ENCODE results near the gene CFAP251. TPM values are rescaled to one million over a fixed set of nuclear protein-coding genes. Genes with fewer than 3 reads are reported as not detected.

The CFAP251 gene
- total RNA-seq, 1 donor from 2014 or later = 4.7 TPM

GRCh38 chr12:121958541-121959240 is 40.3 kb downstream of the CFAP251 start:
- Mint-ChIP-seq H3K9me3 (ENCODE audit: unreplicated experiment) (no peaks in the 10 kb centered on the region), H3K27me3 (ENCODE audit: low read depth, unreplicated experiment) (peaks cover 5% of the 10 kb centered on the region), H3K27ac (ENCODE audit: unreplicated experiment) (no peak overlapping the region), H3K36me3 (ENCODE audit: low read depth, unreplicated experiment) (peaks cover 23% of the 10 kb centered on the region), H3K4me1 (ENCODE audit: low read depth, unreplicated experiment) (peaks cover 5% of the 10 kb centered on the region), H3K4me3 (ENCODE audit: unreplicated experiment) (no peak overlapping the region)
- no peak for TF ChIP-seq CTCF (IDR thresholded peaks at IDR 0.05; ENCODE audit: insufficient read depth, low read depth, low read length)
- TF ChIP-seq EZH2 (IDR thresholded peaks at IDR 0.05; ENCODE audit: insufficient read depth, low read length) = no peak
- no peaks in the 10 kb centered on the region for H3K27me3 ChIP-seq (ENCODE audit: insufficient read depth, low read length)
- H3K27ac ChIP-seq (ENCODE audit: low read depth, low read length) = no peak overlapping the region
- no peak overlapping the region for H2AFZ ChIP-seq (ENCODE audit: low read depth, low read length)
- FAIRE-seq (no peak), DNase-seq (ENCODE audit: low read depth) (peak; percentile 27)
- H3K9ac ChIP-seq (ENCODE audit: low read length) = no peak overlapping the region
- H3K9me3 ChIP-seq (ENCODE audit: insufficient read depth, low read depth, low read length) = no peaks in the 10 kb centered on the region
- peak overlapping the region; percentile 8 for H3K4me3 ChIP-seq (ENCODE audit: insufficient read depth, low read depth, low read length)
- no peaks in the 10 kb centered on the region for H3K36me3 ChIP-seq (ENCODE audit: insufficient read depth, low read length)
- H3K79me2 ChIP-seq (ENCODE audit: insufficient read depth, low read length) = no peaks in the 10 kb centered on the region
- H4K20me1 ChIP-seq (ENCODE audit: insufficient read depth, low read length) = no peaks in the 10 kb centered on the region
- H3K4me2 ChIP-seq (ENCODE audit: low read length) = peak overlapping the region; percentile 49
- H3K4me1 ChIP-seq (ENCODE audit: insufficient read depth, low read length) = no peaks in the 10 kb centered on the region

GRCh38 chr12:121960541-121960940 is 42.1 kb downstream of the CFAP251 start:
- peaks cover 5% of the 10 kb centered on the region for H3K27me3 Mint-ChIP-seq (ENCODE audit: low read depth, unreplicated experiment)
- FAIRE-seq = no peak
- Histone ChIP-seq H3K4me3 (ENCODE audit: insufficient read depth, low read depth, low read length) (no peak overlapping the region), H3K4me2 (ENCODE audit: low read length) (no peak overlapping the region), H3K9me3 (ENCODE audit: insufficient read depth, low read depth, low read length) (no peaks in the 10 kb centered on the region), H3K4me1 (ENCODE audit: insufficient read depth, low read length) (no peaks in the 10 kb centered on the region), H4K20me1 (ENCODE audit: insufficient read depth, low read length) (no peaks in the 10 kb centered on the region), H3K9ac (ENCODE audit: low read length) (no peak overlapping the region), H3K36me3 (ENCODE audit: insufficient read depth, low read length) (no peaks in the 10 kb centered on the region), H2AFZ (ENCODE audit: low read depth, low read length) (no peak overlapping the region), H3K79me2 (ENCODE audit: insufficient read depth, low read length) (no peaks in the 10 kb centered on the region), H3K27ac (ENCODE audit: low read depth, low read length) (no peak overlapping the region), H3K27me3 (ENCODE audit: insufficient read depth, low read length) (no peaks in the 10 kb centered on the region)
- H3K4me1 Mint-ChIP-seq (ENCODE audit: low read depth, unreplicated experiment) = peaks cover 5% of the 10 kb centered on the region
- DNase-seq (ENCODE audit: low read depth) = no peak
- H3K4me3 Mint-ChIP-seq (ENCODE audit: unreplicated experiment) = no peak overlapping the region
- H3K9me3 Mint-ChIP-seq (ENCODE audit: unreplicated experiment) = no peaks in the 10 kb centered on the region
- no peak overlapping the region for H3K27ac Mint-ChIP-seq (ENCODE audit: unreplicated experiment)
- H3K36me3 Mint-ChIP-seq (ENCODE audit: low read depth, unreplicated experiment) = peaks cover 22% of the 10 kb centered on the region
- TF ChIP-seq CTCF (IDR thresholded peaks at IDR 0.05; ENCODE audit: insufficient read depth, low read depth, low read length) (no peak), EZH2 (IDR thresholded peaks at IDR 0.05; ENCODE audit: insufficient read depth, low read length) (no peak)

GRCh38 chr12:121961195-121961879 is 42.9 kb downstream of the CFAP251 start:
- no peaks in the 10 kb centered on the region for H3K9me3 Mint-ChIP-seq (ENCODE audit: unreplicated experiment)
- no peaks in the 10 kb centered on the region for H3K36me3 ChIP-seq (ENCODE audit: insufficient read depth, low read length)
- no peak overlapping the region for H3K27ac Mint-ChIP-seq (ENCODE audit: unreplicated experiment)
- no peak overlapping the region for H2AFZ ChIP-seq (ENCODE audit: low read depth, low read length)
- H3K36me3 Mint-ChIP-seq (ENCODE audit: low read depth, unreplicated experiment) = peaks cover 22% of the 10 kb centered on the region
- FAIRE-seq = no peak
- no peak overlapping the region for H3K9ac ChIP-seq (ENCODE audit: low read length)
- H3K79me2 ChIP-seq (ENCODE audit: insufficient read depth, low read length) = no peaks in the 10 kb centered on the region
- DNase-seq (ENCODE audit: low read depth) = no peak
- H3K27me3 ChIP-seq (ENCODE audit: insufficient read depth, low read length) = no peaks in the 10 kb centered on the region
- H3K4me3 ChIP-seq (ENCODE audit: insufficient read depth, low read depth, low read length) = no peak overlapping the region
- H3K27me3 Mint-ChIP-seq (ENCODE audit: low read depth, unreplicated experiment) = peaks cover 5% of the 10 kb centered on the region
- H3K4me1 Mint-ChIP-seq (ENCODE audit: low read depth, unreplicated experiment) = peaks cover 5% of the 10 kb centered on the region
- H3K27ac ChIP-seq (ENCODE audit: low read depth, low read length) = no peak overlapping the region
- H3K4me3 Mint-ChIP-seq (ENCODE audit: unreplicated experiment) = no peak overlapping the region
- no peaks in the 10 kb centered on the region for H3K4me1 ChIP-seq (ENCODE audit: insufficient read depth, low read length)
- no peak overlapping the region for H3K4me2 ChIP-seq (ENCODE audit: low read length)
- TF ChIP-seq EZH2 (IDR thresholded peaks at IDR 0.05; ENCODE audit: insufficient read depth, low read length) (no peak), CTCF (IDR thresholded peaks at IDR 0.05; ENCODE audit: insufficient read depth, low read depth, low read length) (no peak)
- no peaks in the 10 kb centered on the region for H4K20me1 ChIP-seq (ENCODE audit: insufficient read depth, low read length)
- H3K9me3 ChIP-seq (ENCODE audit: insufficient read depth, low read depth, low read length) = no peaks in the 10 kb centered on the region

Measured in astrocyte (in vitro differentiated cells and primary cell).